H1 (cell line): ENCODE data around the gene ELOF1. TPM values are rescaled to one million over a fixed set of nuclear protein-coding genes. Genes with fewer than 3 reads are reported as not detected.

Experiments
- CTCF ChIA-PET: fragments of 300-600 bp; sonication (Branson Sonifier 250); formaldehyde crosslinking; loops from one replicate; lab custom pipeline; 2021; ENCODE audit not compliant: partially characterized antibody; lab: Charles Lee
- POLR2A ChIA-PET: fragments of 300-600 bp; sonication (Branson Sonifier 250); formaldehyde crosslinking; loops from one replicate; lab custom pipeline; 2021; ENCODE audit warnings: inconsistent platforms; ENCODE audit not compliant: partially characterized antibody; lab: Charles Lee
- DNase-seq, 2 experiments: peaks; one replicate each; pipeline versions ENCODE4 v3.0.0 to v3.0.0-alpha.2; 2010 to 2022; ENCODE audit warnings: low spot score in 2 of 2, low read depth in 1 of 2, mixed read lengths in 1 of 2
- FAIRE-seq: peaks from 2 replicates; lab custom pipeline; 2011; peaks lifted over from hg19 to GRCh38; lab: Jason Lieb, UNC
- H2AFZ ChIP-seq: 2 replicates; pipeline ENCODE4 v1.8.1; 2012; ENCODE audit warnings: low read length, inconsistent platforms
- H2AK5ac ChIP-seq: 2 replicates; pipeline ENCODE4 v1.6.1; 2013; ENCODE audit warnings: low read depth, low read length
- H2BK120ac ChIP-seq: replicated peaks from 2 replicates; pipeline ENCODE3; 2013; ENCODE audit warnings: low read depth, low read length, inconsistent platforms
- H2BK12ac ChIP-seq: 2 replicates; pipeline ENCODE4 v1.6.1; 2013; ENCODE audit warnings: low read depth, low read length
- H2BK15ac ChIP-seq: 2 replicates; pipeline ENCODE4 v1.6.1; 2013; ENCODE audit warnings: low read length
- H2BK20ac ChIP-seq: 2 replicates; pipeline ENCODE4 v1.6.1; 2013; ENCODE audit warnings: low read length
- H2BK5ac ChIP-seq: 2 replicates; pipeline ENCODE4 v1.6.1; 2013; ENCODE audit warnings: low read depth, low read length
- H3K14ac ChIP-seq: 2 replicates; pipeline ENCODE4 v1.6.1; 2013; ENCODE audit warnings: inconsistent platforms; ENCODE audit not compliant: insufficient read length
- H3K18ac ChIP-seq: 2 replicates; pipeline ENCODE4 v1.6.1; 2013; ENCODE audit warnings: low read length; ENCODE audit errors: extremely low read depth
- H3K23ac ChIP-seq: 2 replicates; pipeline ENCODE4 v1.6.1; 2013; ENCODE audit warnings: inconsistent platforms; ENCODE audit not compliant: insufficient read length
- H3K23me2 ChIP-seq: 2 replicates; pipeline ENCODE4 v1.6.1; 2013; ENCODE audit warnings: low read depth, low read length
- H3K27ac ChIP-seq: 2 replicates; pipeline ENCODE4 v1.6.1; 2011; ENCODE audit warnings: low read depth, low read length, inconsistent platforms
- H3K27me3 ChIP-seq, 4 experiments: replicated peaks in 1 of 4; 1 replicate in 1 of 4; 2 replicates in 3 of 4; pipeline versions ENCODE4 v1.6.1 to v1.8.1; 2011 to 2013; ENCODE audit warnings: low read length in 3 of 4, mild to moderate bottlenecking in 3 of 4, inconsistent platforms in 2 of 4, mixed read lengths in 2 of 4, moderate library complexity in 1 of 4; ENCODE audit not compliant: control insufficient read depth in 3 of 4, insufficient read depth in 3 of 4; ENCODE audit errors: extremely low read depth in 1 of 4
- H3K36me3 ChIP-seq, 4 experiments: 2 replicates each; pipeline versions ENCODE4 v1.6.1 to v1.8.1; 2011 to 2013; ENCODE audit warnings: mild to moderate bottlenecking in 4 of 4, low read length in 3 of 4, moderate library complexity in 2 of 4, control low read depth in 1 of 4, inconsistent platforms in 1 of 4; ENCODE audit not compliant: insufficient read depth in 4 of 4, control insufficient read depth in 2 of 4
- H3K4ac ChIP-seq: replicated peaks from 2 replicates; pipeline ENCODE3; 2013; ENCODE audit warnings: low read length, low read depth, mixed read lengths, inconsistent platforms; ENCODE audit not compliant: insufficient read length
- H3K4me1 ChIP-seq, 4 experiments: replicated peaks in 1 of 4; 1 replicate in 1 of 4; 2 replicates in 3 of 4; pipeline versions ENCODE4 v1.6.1 to v1.8.1; 2011 to 2013; ENCODE audit warnings: low read length in 3 of 4, inconsistent platforms in 2 of 4, mixed read lengths in 1 of 4; ENCODE audit not compliant: insufficient read depth in 4 of 4, control insufficient read depth in 3 of 4
- H3K4me2 ChIP-seq, 2 experiments: 2 replicates each; pipeline versions ENCODE4 v1.6.1 to v1.8.1; 2011 to 2013; ENCODE audit warnings: low read depth in 2 of 2, low read length in 2 of 2, control low read depth in 1 of 2, inconsistent platforms in 1 of 2, mild to moderate bottlenecking in 1 of 2; ENCODE audit not compliant: insufficient read depth in 1 of 2
- H3K4me3 ChIP-seq, 4 experiments: fragments of 200-600, 300-600 bp in 1 of 4; sonication (generic), shearing (Covaris generic), sonication (Bioruptor Twin) in 1 of 4; 2 replicates each; pipeline versions ENCODE4 v1.5.1 to v1.8.1; 2011 to 2016; ENCODE audit warnings: low read length in 4 of 4, low read depth in 3 of 4, control low read depth in 2 of 4, inconsistent platforms in 2 of 4, mild to moderate bottlenecking in 2 of 4, mixed read lengths in 1 of 4, moderate library complexity in 1 of 4; ENCODE audit not compliant: insufficient read depth in 2 of 4; ENCODE audit errors: extremely low read depth in 1 of 4
- H3K56ac ChIP-seq: replicated peaks from 2 replicates; pipeline ENCODE3; 2013; ENCODE audit warnings: low read depth, mild to moderate bottlenecking, mixed read lengths, low read length, inconsistent platforms; ENCODE audit not compliant: insufficient read length
- H3K79me1 ChIP-seq: 2 replicates; pipeline ENCODE4 v1.6.1; 2013; ENCODE audit warnings: low read depth, low read length, control low read depth
- H3K79me2 ChIP-seq, 2 experiments: 2 replicates each; pipeline versions ENCODE4 v1.6.1 to v1.8.1; 2012 to 2013; ENCODE audit warnings: low read length in 2 of 2, mild to moderate bottlenecking in 2 of 2, inconsistent platforms in 1 of 2; ENCODE audit not compliant: insufficient read depth in 2 of 2, control insufficient read depth in 1 of 2
- H3K9ac ChIP-seq, 4 experiments: replicated peaks in 1 of 4; 1 replicate in 1 of 4; 2 replicates in 3 of 4; pipeline versions ENCODE4 v1.6.1 to v1.8.1; 2011 to 2013; ENCODE audit warnings: low read depth in 3 of 4, low read length in 3 of 4, control low read depth in 2 of 4, mild to moderate bottlenecking in 2 of 4, moderate library complexity in 2 of 4, inconsistent platforms in 1 of 4; ENCODE audit errors: extremely low read depth in 1 of 4
- H3K9me3 ChIP-seq, 2 experiments: 2 replicates each; pipeline versions ENCODE4 v1.6.1 to v1.8.1; 2012 to 2013; ENCODE audit warnings: mild to moderate bottlenecking in 2 of 2, moderate library complexity in 2 of 2, control low read depth in 1 of 2, inconsistent platforms in 1 of 2, low read depth in 1 of 2, low read length in 1 of 2, mixed read lengths in 1 of 2; ENCODE audit not compliant: insufficient read depth in 2 of 2
- H4K20me1 ChIP-seq, 2 experiments: replicated peaks in 1 of 2; 2 replicates each; pipeline versions ENCODE3 to v1.8.1; 2011 to 2013; ENCODE audit warnings: inconsistent platforms in 2 of 2, low read length in 2 of 2, mild to moderate bottlenecking in 1 of 2; ENCODE audit not compliant: insufficient read depth in 2 of 2, control insufficient read depth in 1 of 2
- H4K5ac ChIP-seq: 2 replicates; pipeline ENCODE4 v1.6.1; 2013; ENCODE audit warnings: low read length, low read depth, mixed read lengths, inconsistent platforms; ENCODE audit not compliant: insufficient read length
- H4K8ac ChIP-seq: 2 replicates; pipeline ENCODE4 v1.8.0; 2013; ENCODE audit warnings: mild to moderate bottlenecking, moderate library complexity, low read length, inconsistent platforms; ENCODE audit not compliant: insufficient read depth; ENCODE audit errors: extremely low read depth
- H4K91ac ChIP-seq: replicated peaks from 2 replicates; pipeline ENCODE3; 2013; ENCODE audit warnings: low read length, mixed read lengths, inconsistent platforms; ENCODE audit not compliant: insufficient read length
- EZH2 ChIP-seq: fragments of 200-600 bp; sonication (generic); IDR thresholded peaks from 2 replicates; pipeline ENCODE4 v1.7.1; 2012; ENCODE audit warnings: low read depth, mild to moderate bottlenecking, moderate library complexity, low read length, inconsistent platforms; ENCODE audit not compliant: severe bottlenecking
- HDAC2 ChIP-seq, 2 experiments: fragments of 300-600 bp in 1 of 2; sonication (generic) in 1 of 2; IDR thresholded peaks; 2 replicates each; pipeline ENCODE4 v1.6.1; 2011 to 2012; ENCODE audit warnings: low read depth in 2 of 2, low read length in 2 of 2, mild to moderate bottlenecking in 2 of 2, moderate library complexity in 2 of 2, borderline replicate concordance in 1 of 2, inconsistent platforms in 1 of 2
- WGBS, 2 experiments: shearing (Covaris generic) in 1 of 2; methylation state at CpG; one replicate each; pipeline versions ENCODE4 v1.1.6 to v1.1.7; 2013 to 2015; ENCODE audit warnings: low lambda C conversion rate in 2 of 2, mixed read lengths in 2 of 2, inconsistent platforms in 1 of 2, low coverage in 1 of 2, missing lambda C conversion rate in 1 of 2; ENCODE audit not compliant: insufficient replicate concordance in 2 of 2, insufficient coverage in 1 of 2, insufficient read length in 1 of 2; ENCODE audit errors: extremely low coverage in 1 of 2, missing lambda C conversion rate in 1 of 2; 5-methylcytosine and 5-hydroxymethylcytosine counted together
- polyA plus RNA-seq, 7 experiments: library from polyadenylated mRNA; depleted of rRNA in 3 of 7; stranded (reverse) in 5 of 7; unstranded in 2 of 7; fragments of >200 nt in 5 of 7; fragments of 200-250 nt in 2 of 7; gene quantifications; 1 replicate in 5 of 7; 2 replicates in 1 of 7; 4 replicates in 1 of 7; pipeline versions ENCODE4 v1.2.1 to v1.2.3, GENCODE V29; 2011 to 2013; ENCODE audit warnings: missing spikeins in 2 of 7, mixed read lengths in 2 of 7
- total RNA-seq: library from RNA; stranded (reverse); fragmentation: NEBNext Ultra II Directional; extraction: Animal tissue kit (Norgen Biotek cat#: 25700); gene quantifications from 2 replicates; pipeline ENCODE4 v1.2.1, GENCODE V29; 2021

ELOF1 gene
- total and polyA plus RNA-seq, 2 of the 8 experiments (the other 6 are each of a cell fraction or from before 2014, with no cell fraction given): 84.2 to 101 TPM

DNA sequence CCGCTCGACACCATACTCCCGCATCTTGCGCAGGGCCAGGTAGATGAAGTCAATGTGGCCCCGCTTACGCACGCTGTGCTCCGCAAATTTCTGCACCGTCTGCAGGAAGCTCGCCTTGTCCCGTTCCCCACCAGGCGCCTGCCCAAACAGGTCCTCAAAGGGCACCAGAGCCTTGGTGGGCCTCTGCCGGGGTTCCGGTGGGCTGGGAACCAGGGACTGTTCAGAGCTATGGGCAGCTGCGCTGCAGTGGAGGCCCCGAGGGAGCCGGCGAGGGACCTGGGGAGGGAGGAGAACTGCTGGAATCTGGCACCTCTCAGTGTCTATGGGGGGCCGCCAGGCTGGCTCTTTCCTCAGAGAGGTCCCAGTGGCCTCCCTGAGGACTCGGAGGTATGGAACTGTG is 45.1 kb downstream of the ELOF1 start:
- Histone ChIP-seq H3K14ac (no peak overlapping the region), H3K9me3 (no peaks in the 10 kb centered on the region), H2BK120ac (no peak overlapping the region), H3K4me1 (no peaks in the 10 kb centered on the region), H3K9ac (no peak overlapping the region), H3K4me3 (no peak overlapping the region), H2AFZ (no peak overlapping the region), H3K4me2 (no peak overlapping the region), H2BK5ac (no peak overlapping the region), H3K79me1 (no peaks in the 10 kb centered on the region; the same call in 1 of the 2 replicates), H4K5ac (no peak overlapping the region), H3K79me2 (no peaks in the 10 kb centered on the region), H4K91ac (no peak overlapping the region), H3K18ac (no peak overlapping the region), H3K4ac (no peak overlapping the region), H3K56ac (no peak overlapping the region), H3K36me3 (peaks cover 0 to 10% (median 0%) of the 10 kb centered on the region in 4 experiments; a peak in 3 of 8 replicates), H4K8ac (no peak overlapping the region), H2BK20ac (no peak overlapping the region), H2AK5ac (no peak overlapping the region), H4K20me1 (peaks cover 2 to 4% of the 10 kb centered on the region in 2 experiments), H3K27ac (no peak overlapping the region), H3K27me3 (no peaks in the 10 kb centered on the region), H3K23ac (no peak overlapping the region), H2BK15ac (no peak overlapping the region), H2BK12ac (no peak overlapping the region), H3K23me2 (no peaks in the 10 kb centered on the region)
- WGBS, 2 experiments: 95% methylated on average over 20 of the region's 20 CpGs; no CpG with 5 or more reads in 1 of the 2 experiments
- no peak for TF ChIP-seq HDAC2 (IDR thresholded peaks at IDR 0.05; ENCODE audit: borderline replicate concordance in 1 of 2, low read depth in 2 of 2, low read length in 2 of 2)
- no peak for TF ChIP-seq EZH2
- CTCF ChIA-PET: interaction anchor here (0.6 kb wide), 1 partner anchor 100 kb away, joined by 3 read pairs; no protein-coding TSS in a partner anchor
- no peak for FAIRE-seq
- DNase-seq: no peak
- POLR2A ChIA-PET: interaction anchor here (0.9 to 1.5 kb wide), 4 partner anchors 9 to 139 kb away, joined by 3 to 4 read pairs (median 4); partner anchors contain the start of genes ECSIT, ELAVL3 and SWSAP1
